ENCODE results near the gene ACP2.

GRCh38 chr11:47271328-47271727 is 22.7 kb upstream of the ACP2 start:
- no peak for TF ChIP-seq CTCF (IDR thresholded peaks at IDR 0.05; ENCODE audit: insufficient read depth, low read length)
- TF ChIP-seq POLR2AphosphoS5 (IDR thresholded peaks at IDR 0.05; ENCODE audit: low read depth), result no peak
- TF ChIP-seq REST (IDR thresholded peaks at IDR 0.05; ENCODE audit: insufficient replicate concordance, low read depth), result no peak
- TF ChIP-seq GABPA (IDR thresholded peaks at IDR 0.05; ENCODE audit: low read depth), result no peak
